PC-9 (cell line): ENCODE results near the gene NTF4. TPM values are rescaled to one million over a fixed set of nuclear protein-coding genes. Genes with fewer than 3 reads are reported as not detected.

Source experiments
- BruUV-seq: library from RNA; stranded (reverse); fragments of 400-500 nt; replicated peaks from 2 replicates; lab custom pipeline; 2021; lab: Mats Ljungman, UMichigan
- CTCF ChIA-PET: fragments of 300-600 bp; sonication (Branson Sonifier 250); formaldehyde crosslinking; loops from one replicate; lab custom pipeline; 2022; ENCODE audit warnings: antibody characterized with exemption; lab: Charles Lee
- POLR2A ChIA-PET: fragments of 300-600 bp; sonication (Branson Sonifier 250); formaldehyde crosslinking; loops from one replicate; lab custom pipeline; 2022; ENCODE audit warnings: antibody characterized with exemption; ENCODE audit not compliant: unreplicated experiment; lab: Charles Lee
- DNase-seq, 2 experiments: peaks; one replicate each; pipeline versions ENCODE4 v3.0.0 to v3.0.0-alpha.2; 2015 to 2022; ENCODE audit warnings: mixed read lengths in 1 of 2
- H2AFZ ChIP-seq: fragments of 200-600 bp; sonication (generic); 2 replicates; pipeline ENCODE4 v1.8.1; 2017; ENCODE audit warnings: antibody characterized with exemption
- H3F3A ChIP-seq: fragments of 200-600 bp; sonication (generic); 2 replicates; pipeline ENCODE4 v1.8.1; 2017; ENCODE audit warnings: antibody characterized with exemption, mild to moderate bottlenecking, low read depth; ENCODE audit not compliant: insufficient read depth
- H3K27ac ChIP-seq: fragments of 200-600 bp; sonication (generic); 2 replicates; pipeline ENCODE4 v1.6.1; 2016; ENCODE audit warnings: mixed run types
- H3K27me3 ChIP-seq: fragments of 200-600 bp; sonication (generic); 2 replicates; pipeline ENCODE4 v1.6.1; 2016; ENCODE audit warnings: low read depth, mixed run types; ENCODE audit not compliant: insufficient read depth
- H3K36me3 ChIP-seq: fragments of 200-600 bp; sonication (generic); 2 replicates; pipeline ENCODE4 v1.6.1; 2016; ENCODE audit warnings: low read depth, mixed run types
- H3K4me1 ChIP-seq: fragments of 200-600 bp; sonication (generic); replicated peaks from 2 replicates; pipeline ENCODE4 v1.6.1; 2016; ENCODE audit warnings: mixed run types; ENCODE audit not compliant: insufficient read depth
- H3K4me2 ChIP-seq: fragments of 200-600 bp; sonication (generic); 2 replicates; pipeline ENCODE4 v1.6.1; 2017; ENCODE audit warnings: mixed run types
- H3K4me3 ChIP-seq: fragments of 200-600 bp; sonication (generic); 2 replicates; pipeline ENCODE4 v1.6.1; 2016; ENCODE audit warnings: mixed run types
- H3K79me2 ChIP-seq: fragments of 200-600 bp; sonication (generic); 2 replicates; pipeline ENCODE4 v1.6.1; 2017; ENCODE audit warnings: low read depth, mixed run types
- H3K9me2 ChIP-seq: fragments of 200-600 bp; sonication (generic); 2 replicates; pipeline ENCODE4 v1.8.1; 2017; ENCODE audit warnings: mild to moderate bottlenecking; ENCODE audit not compliant: insufficient read depth
- H3K9me3 ChIP-seq: fragments of 200-600 bp; sonication (generic); 2 replicates; pipeline ENCODE4 v1.8.1; 2016; ENCODE audit warnings: low read depth; ENCODE audit not compliant: insufficient read depth
- H4K20me1 ChIP-seq: fragments of 200-600 bp; sonication (generic); 2 replicates; pipeline ENCODE4 v1.8.1; 2017; ENCODE audit not compliant: insufficient read depth
- EZH2 ChIP-seq: fragments of 200-600 bp; sonication (generic); IDR thresholded peaks from 2 replicates; pipeline ENCODE4 v1.8.0; 2017; ENCODE audit warnings: antibody characterized with exemption, low read depth
- intact Hi-C: fragments of 100-400 bp; cut with micrococcal nuclease; formaldehyde crosslinking; loops from one replicate; pipeline ENCODE4 v1.10.0; 2022; ENCODE audit not compliant: unreplicated experiment
- total RNA-seq: library from RNA; stranded (reverse); gene quantifications from 2 replicates; pipeline ENCODE4 v1.2.3, GENCODE V29; 2021
- TF ChIP-seq, protein P1 (sequence below): fragments of 200-600 bp; sonication (generic); conservative IDR thresholded peaks from 2 replicates; pipeline ENCODE4 v1.6.1; 2017; ENCODE audit warnings: mixed run types, antibody characterized with exemption, mild to moderate bottlenecking, moderate library complexity

Gene NTF4
- total RNA-seq, 1 experiment from 2014 or later, result 14.0 TPM

DNA sequence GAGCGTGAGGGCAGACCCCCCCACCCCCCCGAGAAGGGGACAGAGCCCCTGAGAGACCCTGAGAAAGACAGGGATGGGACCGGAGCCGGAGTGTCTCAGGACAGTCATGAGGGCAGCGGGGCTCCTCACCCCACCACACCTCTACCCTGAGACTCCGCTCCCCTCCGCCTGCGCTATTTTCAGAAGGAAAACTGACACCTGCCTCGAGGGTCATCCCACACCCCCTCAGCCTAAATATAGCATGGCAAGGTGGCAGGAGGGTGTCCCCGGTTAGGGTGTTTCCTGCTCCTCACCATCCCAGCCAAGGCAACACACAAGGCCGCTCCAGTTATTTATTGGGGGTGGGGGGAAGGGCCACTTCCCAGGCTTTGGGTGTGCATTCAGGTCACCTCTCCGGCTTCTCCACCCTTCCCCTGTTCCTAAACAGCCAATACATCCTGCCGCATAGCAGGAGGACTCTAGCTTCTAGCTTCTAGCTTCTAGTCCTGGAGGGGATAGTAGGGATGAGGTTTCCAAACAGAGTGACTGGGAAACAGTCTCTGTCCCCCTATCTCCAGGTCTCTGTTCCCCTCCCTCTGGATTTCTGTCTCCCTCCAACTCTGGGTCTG, 1.4 kb upstream of the NTF4 start:
- POLR2A ChIA-PET, result no interaction called here
- H3K4me1 ChIP-seq, result peaks cover 7% of the 10 kb centered on the region; the same call in 1 of the 2 replicates
- H3K9me2 ChIP-seq, result no peaks in the 10 kb centered on the region
- CTCF ChIA-PET, result interaction anchor here (1.1 kb wide), 1 partner anchor 48 kb away, joined by 8 read pairs; no protein-coding TSS in a partner anchor
- no peak overlapping the region for H3K4me2 ChIP-seq
- peaks cover 27% of the 10 kb centered on the region for H3K27me3 ChIP-seq
- peaks cover 31% of the 10 kb centered on the region for H3F3A ChIP-seq
- no peak for TF ChIP-seq EZH2
- TF ChIP-seq, protein P1, sequence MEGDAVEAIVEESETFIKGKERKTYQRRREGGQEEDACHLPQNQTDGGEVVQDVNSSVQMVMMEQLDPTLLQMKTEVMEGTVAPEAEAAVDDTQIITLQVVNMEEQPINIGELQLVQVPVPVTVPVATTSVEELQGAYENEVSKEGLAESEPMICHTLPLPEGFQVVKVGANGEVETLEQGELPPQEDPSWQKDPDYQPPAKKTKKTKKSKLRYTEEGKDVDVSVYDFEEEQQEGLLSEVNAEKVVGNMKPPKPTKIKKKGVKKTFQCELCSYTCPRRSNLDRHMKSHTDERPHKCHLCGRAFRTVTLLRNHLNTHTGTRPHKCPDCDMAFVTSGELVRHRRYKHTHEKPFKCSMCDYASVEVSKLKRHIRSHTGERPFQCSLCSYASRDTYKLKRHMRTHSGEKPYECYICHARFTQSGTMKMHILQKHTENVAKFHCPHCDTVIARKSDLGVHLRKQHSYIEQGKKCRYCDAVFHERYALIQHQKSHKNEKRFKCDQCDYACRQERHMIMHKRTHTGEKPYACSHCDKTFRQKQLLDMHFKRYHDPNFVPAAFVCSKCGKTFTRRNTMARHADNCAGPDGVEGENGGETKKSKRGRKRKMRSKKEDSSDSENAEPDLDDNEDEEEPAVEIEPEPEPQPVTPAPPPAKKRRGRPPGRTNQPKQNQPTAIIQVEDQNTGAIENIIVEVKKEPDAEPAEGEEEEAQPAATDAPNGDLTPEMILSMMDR, result no peak
- intact Hi-C loops, result no loop called here
- H3K4me3 ChIP-seq, result no peak overlapping the region
- no peaks in the 10 kb centered on the region for H3K9me3 ChIP-seq
- no TSS peak for BruUV-seq
- no peaks in the 10 kb centered on the region for H3K79me2 ChIP-seq
- no peak for DNase-seq
- H3K36me3 ChIP-seq, result no peaks in the 10 kb centered on the region
- H2AFZ ChIP-seq, result no peak overlapping the region
- no peaks in the 10 kb centered on the region for H4K20me1 ChIP-seq
- H3K27ac ChIP-seq, result no peak overlapping the region

DNA sequence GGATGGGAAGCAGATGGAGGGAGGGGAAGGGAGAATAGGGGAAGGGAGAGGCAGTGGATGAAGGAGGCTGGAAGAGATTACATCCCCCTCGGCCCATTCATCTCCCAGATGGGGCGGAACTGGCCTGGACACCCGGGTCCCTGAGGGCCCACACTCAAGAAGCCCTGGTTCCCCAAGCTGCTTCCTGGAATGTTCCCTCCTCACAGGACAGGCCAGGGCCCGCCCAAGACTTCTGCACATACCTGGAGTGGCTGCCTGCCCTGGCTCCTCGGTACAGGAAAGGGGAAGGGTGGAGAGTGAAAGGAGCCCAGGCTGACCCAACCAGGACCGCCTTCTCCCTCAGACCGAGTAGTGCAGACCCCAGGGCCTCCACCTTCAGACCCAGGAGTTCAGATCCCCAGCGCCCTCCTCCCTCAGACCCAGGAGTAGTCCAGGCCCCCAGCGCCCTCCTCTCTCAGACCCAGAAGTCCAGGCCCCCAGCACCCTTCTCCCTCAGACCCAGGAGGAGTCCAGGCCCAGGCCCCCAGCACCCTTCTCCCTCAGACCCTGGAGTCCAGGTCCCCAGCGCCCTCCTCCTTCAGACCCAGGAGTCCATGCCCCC, 489 bp downstream of the NTF4 start:
- H3K9me2 ChIP-seq, result no peaks in the 10 kb centered on the region
- ChIA-PET POLR2A (interaction anchor here (0.6 kb wide), 1 partner anchor 50 kb away, joined by 14 read pairs; the partner anchor contains the start of gene LIN7B), CTCF (interaction anchor here (0.5 to 1.0 kb wide), 3 partner anchors 10 to 219 kb away, joined by 3 to 7 read pairs (median 5); no protein-coding TSS in a partner anchor)
- no peaks in the 10 kb centered on the region for H3K36me3 ChIP-seq
- no peaks in the 10 kb centered on the region for H3K9me3 ChIP-seq
- H3K4me2 ChIP-seq, result peak overlapping the region; percentile 62
- H3F3A ChIP-seq, result peaks cover 42% of the 10 kb centered on the region
- peak in 1 of 2 experiments; percentile 61 for DNase-seq
- TF ChIP-seq, protein P1, result no peak
- TF ChIP-seq EZH2, result no peak
- H3K4me3 ChIP-seq, result peak overlapping the region; percentile 35; the same call in 1 of the 2 replicates
- peaks cover 14% of the 10 kb centered on the region for H3K27me3 ChIP-seq
- no peaks in the 10 kb centered on the region for H3K79me2 ChIP-seq
- no peak overlapping the region for H3K27ac ChIP-seq
- H2AFZ ChIP-seq, result no peak overlapping the region
- BruUV-seq, result no TSS peak
- no peaks in the 10 kb centered on the region for H4K20me1 ChIP-seq
- peaks cover 11% of the 10 kb centered on the region; the same call in 1 of the 2 replicates for H3K4me1 ChIP-seq
- intact Hi-C loops, result no loop called here

DNA sequence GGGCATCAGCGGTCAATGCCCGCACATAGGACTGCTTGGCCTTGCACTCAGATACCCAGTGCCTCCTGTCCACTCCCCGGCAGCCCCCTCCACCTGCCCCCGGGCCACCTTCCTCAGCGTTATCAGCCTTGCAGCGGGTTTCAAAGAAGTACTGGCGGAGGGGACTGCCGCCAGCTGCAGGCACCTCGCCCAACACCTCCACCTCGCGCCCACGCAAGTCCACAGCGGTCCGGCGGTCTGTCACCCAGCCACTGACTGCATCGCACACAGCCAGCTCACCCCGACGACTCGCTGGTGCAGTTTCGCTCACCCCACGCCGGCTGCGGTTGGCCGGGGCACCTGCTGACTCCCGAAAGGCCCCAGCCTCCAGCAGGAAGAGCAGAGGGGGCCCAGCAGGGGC, 3.2 kb downstream of the NTF4 start:
- BruUV-seq, result no TSS peak
- Histone ChIP-seq H3K79me2 (no peaks in the 10 kb centered on the region), H3K4me1 (peaks cover 17% of the 10 kb centered on the region; the same call in 1 of the 2 replicates), H3F3A (peaks cover 33% of the 10 kb centered on the region), H3K4me2 (no peak overlapping the region), H4K20me1 (no peaks in the 10 kb centered on the region), H3K9me3 (no peaks in the 10 kb centered on the region), H3K9me2 (no peaks in the 10 kb centered on the region), H3K36me3 (no peaks in the 10 kb centered on the region), H3K4me3 (no peak overlapping the region), H3K27me3 (peaks cover 5% of the 10 kb centered on the region; the same call in 1 of the 2 replicates), H3K27ac (no peak overlapping the region), H2AFZ (no peak overlapping the region)
- CTCF ChIA-PET, result no interaction called here
- intact Hi-C loops, result no loop called here
- no peak for TF ChIP-seq EZH2
- TF ChIP-seq, protein P1, result no peak
- POLR2A ChIA-PET, result no interaction called here
- no peak for DNase-seq
